ENCODE results near the gene TNK2.
"Not testable (repeated sequence)": the region's sequence is repeated elsewhere in the genome, so short reads cannot be mapped to it uniquely, and the experiment has no call there.

Gene TNK2

DNA sequence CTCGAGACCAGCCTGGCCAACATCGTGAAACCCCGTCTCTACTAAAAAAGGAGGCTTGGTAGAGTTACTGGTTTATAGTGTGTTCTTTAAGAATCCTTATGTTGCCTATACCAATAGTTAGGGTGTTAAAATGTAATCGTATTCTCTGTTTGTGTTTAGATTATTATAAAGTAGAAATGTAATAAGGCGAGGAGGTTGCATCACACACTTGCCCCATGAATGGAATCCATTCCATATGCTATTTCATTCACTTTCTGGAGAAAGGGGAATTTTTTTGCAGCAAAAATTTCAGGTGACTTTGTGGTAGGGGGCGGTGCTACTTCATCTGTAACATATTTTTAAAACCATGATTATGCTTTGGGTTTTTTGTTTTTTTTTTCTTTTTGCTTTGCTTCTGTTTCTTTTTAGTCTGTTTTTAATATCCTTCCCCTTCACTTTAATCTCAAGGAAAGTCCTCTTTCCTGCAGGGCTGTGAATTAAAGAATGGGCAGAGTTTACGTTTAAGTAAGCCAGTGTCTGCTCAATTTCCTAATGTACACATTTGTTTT, 63.6 kb downstream of the TNK2 start:
- no peak for DNase-seq

DNA sequence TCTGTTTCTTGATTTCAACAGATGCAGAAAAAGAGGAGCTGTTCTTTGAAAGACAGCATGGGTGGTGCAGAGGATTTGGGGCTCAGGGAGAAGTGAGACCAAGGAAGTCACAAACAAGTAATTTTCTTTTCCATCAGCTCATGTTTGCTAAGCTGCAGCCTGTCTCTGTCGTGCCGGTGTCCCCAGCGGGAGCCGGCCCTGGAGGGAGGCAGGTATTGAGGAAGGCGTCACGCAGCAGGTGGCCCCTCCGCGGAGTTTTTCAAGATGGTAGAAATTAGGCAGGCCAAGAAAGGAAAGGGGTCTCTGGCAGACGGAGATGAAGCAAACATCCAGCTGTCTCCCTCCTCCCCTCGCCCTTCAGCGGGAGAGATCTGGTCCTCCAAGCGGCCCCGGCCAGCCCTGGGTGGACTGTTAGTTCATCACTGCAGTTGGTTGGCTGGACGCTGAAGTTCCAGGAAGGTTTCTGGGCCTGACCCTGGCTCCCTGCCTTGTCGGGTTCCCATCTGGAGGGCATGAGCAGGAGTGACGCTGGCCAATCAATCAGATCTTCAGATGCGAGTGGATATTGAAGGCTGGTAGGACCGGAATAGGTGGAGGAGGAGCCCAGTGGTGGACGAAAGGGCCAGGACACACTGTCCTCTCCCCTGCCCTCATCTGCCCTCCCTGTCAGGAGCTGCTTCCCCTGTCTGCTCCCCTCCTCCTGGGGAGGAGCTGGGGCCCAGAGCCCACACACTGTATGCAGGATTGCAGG, 68.9 kb downstream of the TNK2 start:
- no peak for DNase-seq

- no peak for DNase-seq
Observed at GRCh38 chr3:195838714-195839113, 69.6 kb downstream of the TNK2 start.

DNA sequence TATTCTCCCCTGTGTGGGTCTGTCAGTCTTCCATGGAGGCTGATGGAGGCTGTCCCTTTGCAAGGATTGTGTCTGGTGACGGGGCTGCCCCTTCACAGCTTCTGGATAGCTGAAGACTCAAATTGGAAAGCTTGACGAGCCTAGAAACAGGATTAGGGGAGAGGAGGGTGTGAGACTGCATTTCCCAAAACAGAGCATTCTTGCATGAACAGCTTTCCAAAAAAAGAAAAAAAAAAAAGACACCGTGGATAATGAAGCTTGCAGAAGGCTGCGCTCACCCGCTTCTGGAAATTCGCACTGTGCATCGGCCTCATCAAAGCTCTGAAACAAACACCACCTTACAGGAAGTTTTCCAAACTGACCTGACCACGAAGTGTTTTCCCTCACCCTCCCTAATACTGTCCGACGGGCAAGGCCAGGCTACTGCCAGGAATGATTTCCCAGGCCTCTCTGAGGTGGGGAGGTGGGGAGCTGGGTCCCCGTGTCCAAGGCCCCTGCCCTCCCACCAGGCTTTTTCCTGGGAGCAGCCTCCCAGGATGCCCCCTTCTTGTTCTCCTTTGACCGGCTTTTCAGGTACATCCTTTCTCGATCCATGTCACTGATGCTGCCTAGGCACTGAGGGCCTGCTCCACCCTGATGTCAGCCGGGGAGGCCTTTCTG, 71.7 kb downstream of the TNK2 start:
- no peak for DNase-seq

GRCh38 chr3:195835791-195836190, 72.6 kb downstream of the TNK2 start:
- no peak for DNase-seq

GRCh38 chr3:195834675-195835583, 73.4 kb downstream of the TNK2 start:
- no peak for DNase-seq

- no peak for DNase-seq
Observed at GRCh38 chr3:195829897-195830254, 78.5 kb downstream of the TNK2 start.

GRCh38 chr3:195828762-195829161, 79.6 kb downstream of the TNK2 start:
- DNase-seq = no peak

DNA sequence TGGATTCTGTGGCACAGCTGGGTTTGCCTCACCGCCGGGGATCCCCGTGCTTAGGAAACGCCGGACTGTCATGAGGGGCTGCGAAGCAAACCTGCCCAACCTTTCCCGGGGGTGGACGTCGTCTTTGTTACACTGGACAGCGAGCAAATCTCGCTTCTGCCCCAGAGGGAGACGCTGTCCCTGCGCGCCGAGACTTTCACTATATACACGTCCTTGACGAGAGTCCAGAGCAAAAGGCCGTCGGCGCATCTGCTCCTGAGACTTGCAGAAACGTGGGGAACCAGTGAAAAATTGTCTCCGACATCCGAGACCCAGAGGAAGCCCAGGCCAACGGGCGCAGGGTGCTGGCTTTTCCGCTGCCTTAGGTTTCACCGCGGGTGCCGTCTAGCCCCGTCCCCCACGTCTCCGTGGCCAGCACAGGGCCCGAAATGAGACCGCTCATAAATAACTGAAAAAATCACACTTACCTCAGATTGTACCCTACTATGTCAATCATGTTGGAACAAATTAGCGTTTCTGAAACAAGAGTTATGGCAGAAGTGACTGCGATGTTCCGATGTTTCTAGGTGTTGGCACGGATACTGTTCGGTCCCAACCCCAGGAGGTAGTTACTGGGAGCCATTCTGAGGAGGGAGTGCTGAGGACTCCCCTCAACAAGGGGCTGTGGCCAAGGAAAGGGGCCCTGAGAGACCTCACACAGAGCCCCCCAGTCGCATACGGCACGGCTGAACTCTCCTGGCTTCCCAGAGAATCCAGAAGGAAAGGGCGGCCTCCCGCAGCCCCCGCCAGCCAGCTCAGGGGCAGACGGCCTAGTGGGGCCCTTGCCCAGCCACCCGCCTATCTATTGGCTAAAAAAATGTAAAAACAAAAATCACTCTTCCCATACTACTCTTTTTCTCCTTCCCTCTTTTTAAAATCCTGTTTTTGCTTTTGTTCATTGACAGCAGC, 82.2 kb downstream of the TNK2 start:
- DNase-seq = no peak

DNA sequence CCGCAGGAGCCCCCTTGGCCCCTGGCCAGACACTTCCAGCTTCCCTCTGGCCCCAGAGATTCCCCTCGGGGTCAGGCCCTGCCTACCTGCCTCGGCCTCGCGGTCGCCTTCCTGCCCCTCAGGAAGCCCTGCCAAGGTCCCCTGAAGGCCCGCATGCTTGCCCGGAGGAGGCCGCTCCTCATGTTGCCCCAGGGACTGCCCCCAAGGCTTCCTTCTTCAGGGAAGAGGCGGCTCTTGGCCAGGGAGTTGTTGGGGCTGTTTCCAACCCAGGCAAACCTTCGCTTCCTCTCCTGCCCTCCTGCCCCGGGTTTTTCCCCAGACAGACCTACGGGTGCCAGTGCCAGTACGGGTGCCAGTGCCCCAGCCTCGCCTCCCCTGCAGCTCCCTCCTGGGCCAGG, 83.2 kb downstream of the TNK2 start:
- DNase-seq = no peak

- DNase-seq = not testable (repeated sequence)
Observed at GRCh38 chr3:195824425-195825190, 83.7 kb downstream of the TNK2 start.

GRCh38 chr3:195823999-195824398, 84.4 kb downstream of the TNK2 start:
- no peak for DNase-seq

DNA sequence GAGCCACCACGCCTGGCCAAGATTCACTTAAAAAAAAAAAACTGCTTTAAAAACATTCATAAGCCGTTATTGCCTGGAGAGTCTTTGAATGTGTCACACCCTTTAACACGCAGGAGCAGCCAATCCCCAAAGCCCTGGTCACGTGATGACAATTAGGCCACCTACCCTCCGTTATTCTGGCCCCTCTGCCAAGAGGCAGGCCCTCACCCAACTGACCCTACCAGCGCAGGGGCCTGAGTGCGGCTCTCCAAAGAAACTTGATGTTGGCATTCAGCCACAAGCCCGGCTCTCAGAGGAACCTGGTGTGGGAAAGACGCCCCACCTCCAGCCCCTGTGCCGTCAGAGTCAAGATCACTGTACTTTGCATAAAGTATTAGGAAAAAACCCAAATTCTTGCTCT, 85.1 kb downstream of the TNK2 start:
- DNase-seq = no peak

DNA sequence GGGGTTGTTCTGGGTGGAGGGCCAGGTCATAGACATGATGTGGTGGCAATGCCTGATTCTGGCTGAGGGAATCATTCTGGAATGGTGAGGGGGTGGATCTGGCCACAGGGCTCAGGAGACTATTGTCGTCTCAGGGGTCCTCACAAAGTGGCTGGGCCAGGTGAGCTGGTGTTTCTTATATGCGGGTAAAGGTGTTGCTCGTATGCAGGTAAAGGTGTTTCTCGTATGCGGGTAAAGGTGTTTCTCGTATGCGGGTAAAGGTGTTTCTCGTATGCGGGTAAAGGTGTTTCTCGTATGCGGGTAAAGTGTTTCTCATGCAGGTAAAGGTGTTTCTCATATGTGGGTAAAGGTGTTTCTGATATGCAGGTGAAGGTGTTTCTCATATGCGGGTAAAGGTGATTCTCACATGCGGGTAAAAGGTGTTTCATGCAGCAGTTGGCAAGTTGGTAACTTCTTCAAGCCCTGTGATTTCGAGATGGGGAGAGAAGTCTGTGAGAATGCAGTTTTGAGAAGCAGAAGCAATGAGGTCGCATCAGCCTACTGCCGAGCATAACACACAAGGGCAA, 86.1 kb downstream of the TNK2 start:
- no peak for DNase-seq

GRCh38 chr3:195821403-195822130, 86.8 kb downstream of the TNK2 start:
- DNase-seq = no peak

GRCh38 chr3:195820901-195821300, 87.5 kb downstream of the TNK2 start:
- no peak for DNase-seq

DNA sequence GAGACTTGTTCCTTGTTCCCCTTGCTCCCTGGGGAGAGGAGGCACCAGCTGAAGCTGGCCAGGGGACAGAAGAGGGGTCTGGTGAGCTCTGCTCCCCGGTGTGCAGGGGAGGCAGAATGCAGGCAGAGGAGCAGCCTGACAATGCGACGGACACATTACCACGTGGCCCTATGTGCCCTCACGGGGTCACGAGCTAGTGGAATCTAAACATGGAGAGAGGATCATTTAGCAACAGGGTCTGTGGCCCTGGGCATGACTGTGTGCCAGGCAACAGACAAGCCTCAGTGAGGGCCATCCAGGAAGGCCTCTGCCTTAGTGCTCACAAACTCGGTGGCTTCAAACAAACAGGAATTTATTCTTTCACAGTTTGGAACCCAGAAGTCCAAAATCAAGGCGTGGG, 88.2 kb downstream of the TNK2 start:
- no peak for DNase-seq

- no peak for DNase-seq
Observed at GRCh38 chr3:195818301-195818700, 90.0 kb downstream of the TNK2 start.

- no peak for DNase-seq
Observed at GRCh38 chr3:195817578-195818135, 90.7 kb downstream of the TNK2 start.

Measured in activated CD4-positive, alpha-beta T cell treated with anti-CD3 and anti-CD28 coated beads for 1 hour (primary cell).